ENCODE results near the gene PHACTR4.
A peak's percentile ranks its signal among the peaks of the same experiment; 100 is the strongest.
"Not testable (repeated sequence)": the region's sequence is repeated elsewhere in the genome, so short reads cannot be mapped to it uniquely, and the experiment has no call there.

The PHACTR4 gene

DNA sequence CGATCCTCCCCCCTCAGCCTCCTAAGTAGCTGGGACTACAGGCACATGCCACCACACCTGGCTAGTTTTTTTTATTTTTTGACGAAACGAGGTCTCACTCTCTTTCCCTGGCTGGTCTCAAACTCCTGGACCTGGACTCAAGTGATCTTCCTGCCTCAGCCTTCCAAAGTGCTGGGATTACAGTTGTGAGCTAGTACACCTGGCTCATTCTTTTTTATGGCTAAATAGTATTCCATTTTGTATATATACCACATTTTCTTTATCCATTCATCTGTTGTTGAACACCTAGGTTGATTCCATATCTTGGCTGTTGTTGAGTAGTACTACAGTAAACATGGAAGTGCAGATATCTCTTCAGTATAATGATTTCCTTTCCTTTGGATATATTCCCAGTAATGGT lies 74.0 kb downstream of the PHACTR4 start:
- no peak overlapping the region for H3K4me2 ChIP-seq (ENCODE audit: low read length, poor library complexity, severe bottlenecking)
- H3K4ac ChIP-seq (ENCODE audit: low read depth in 1 of 2, low read length in 2 of 2): no peak overlapping the region
- H3K9me3 ChIP-seq (ENCODE audit: control insufficient read depth, low read length): no peaks in the 10 kb centered on the region
- no peak overlapping the region for H2BK5ac ChIP-seq (ENCODE audit: low read depth, low read length, poor library complexity, severe bottlenecking)
- no peak overlapping the region for H3K27ac ChIP-seq (ENCODE audit: low read length, poor library complexity, severe bottlenecking)
- no peak overlapping the region for H2BK120ac ChIP-seq (ENCODE audit: low read depth, low read length)
- H3K27me3 ChIP-seq (ENCODE audit: control insufficient read depth in 1 of 2, insufficient read depth in 1 of 2, low read length in 2 of 2): no peaks in the 10 kb centered on the region
- peak overlapping the region; percentile 52 for H2BK15ac ChIP-seq (ENCODE audit: low read depth, poor library complexity, severe bottlenecking)
- no peak overlapping the region for H3K9ac ChIP-seq (ENCODE audit: low read length)
- no peak for DNase-seq
- WGBS: 67% methylated on average over 3 of the region's 3 CpGs
- H3K4me3 ChIP-seq (ENCODE audit: insufficient read depth in 1 of 2, low read depth in 1 of 2, low read length in 2 of 2): no peak overlapping the region
- H4K91ac ChIP-seq (ENCODE audit: low read length): no peak overlapping the region
- no peak overlapping the region for H2AK5ac ChIP-seq (ENCODE audit: low read length, severe bottlenecking)
- H3K23ac ChIP-seq (ENCODE audit: low read length in 2 of 2): no peak overlapping the region
- H2AFZ ChIP-seq (ENCODE audit: low read depth, low read length): no peak overlapping the region
- no peak overlapping the region for H3K18ac ChIP-seq (ENCODE audit: low read depth in 1 of 2, low read length in 2 of 2)
- H3K4me1 ChIP-seq (ENCODE audit: control insufficient read depth, insufficient read depth, low read depth, low read length): no peaks in the 10 kb centered on the region
- peaks cover 10% of the 10 kb centered on the region for H3K79me1 ChIP-seq (replicated peaks; ENCODE audit: low read length, poor library complexity, severe bottlenecking)
- no peaks in the 10 kb centered on the region for H3K36me3 ChIP-seq (ENCODE audit: control insufficient read depth in 1 of 2, insufficient read depth in 2 of 2, low read depth in 1 of 2, low read length in 2 of 2)
- no peak overlapping the region for H2BK12ac ChIP-seq (ENCODE audit: low read length in 2 of 2)
- no peak overlapping the region for H4K8ac ChIP-seq (ENCODE audit: low read length)
- no peak overlapping the region for H3K14ac ChIP-seq (ENCODE audit: low read length in 2 of 2)

DNA sequence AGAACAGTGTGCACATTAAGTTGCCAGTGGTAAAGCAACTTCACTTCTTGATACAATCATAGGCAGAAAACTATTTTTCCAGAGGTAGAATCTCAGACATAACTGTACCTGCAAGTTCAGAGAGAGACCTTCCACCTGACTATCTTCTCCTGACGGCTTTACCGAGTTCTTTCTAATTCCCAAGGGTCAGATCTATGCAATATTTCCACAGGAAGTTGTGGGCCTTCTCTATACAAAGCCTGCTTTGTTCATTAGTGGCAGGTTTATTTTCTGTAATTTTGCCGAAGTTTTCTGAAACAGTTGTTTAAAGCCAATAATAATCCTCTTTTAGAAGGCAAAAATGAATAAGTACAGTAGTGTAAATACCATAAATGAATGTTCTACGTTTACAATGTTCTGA lies 78.1 kb downstream of the PHACTR4 start:
- Histone ChIP-seq H2BK15ac (ENCODE audit: low read depth, poor library complexity, severe bottlenecking) (no peak overlapping the region), H3K9ac (ENCODE audit: low read length) (no peak overlapping the region), H2BK120ac (ENCODE audit: low read depth, low read length) (no peak overlapping the region)

DNA sequence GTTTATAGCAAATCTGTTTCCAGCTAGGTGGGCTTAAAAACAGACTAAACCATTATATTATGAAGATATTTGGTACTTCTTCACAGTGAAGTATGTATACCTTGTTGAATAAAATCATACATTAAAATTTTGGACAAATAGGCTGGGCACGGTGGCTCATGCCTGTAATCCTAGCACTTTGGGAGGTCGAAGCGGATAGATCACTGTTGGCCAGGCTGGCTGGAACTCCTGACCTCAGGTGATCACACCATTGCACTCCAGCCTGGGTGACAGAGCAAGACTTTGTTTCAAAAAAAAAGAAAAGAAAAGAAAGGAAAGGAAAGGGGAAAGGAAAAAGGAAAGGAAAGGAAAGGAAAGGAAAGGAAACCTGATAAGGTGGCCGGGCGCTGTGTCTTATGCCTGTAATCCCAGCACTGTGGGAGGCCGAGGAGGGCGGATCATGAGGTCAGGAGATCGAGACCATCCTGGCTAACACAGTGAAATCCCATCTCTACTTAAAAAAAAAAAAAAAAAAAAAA lies 78.6 kb downstream of the PHACTR4 start:
- 98% methylated on average over 5 of the region's 8 CpGs for WGBS
- not testable (repeated sequence) for H2BK120ac ChIP-seq (ENCODE audit: low read depth, low read length); H3K27me3 ChIP-seq (ENCODE audit: control insufficient read depth in 1 of 2, insufficient read depth in 1 of 2, low read length in 2 of 2); H2BK5ac ChIP-seq (ENCODE audit: low read depth, low read length, poor library complexity, severe bottlenecking); H2AK5ac ChIP-seq (ENCODE audit: low read length, severe bottlenecking); H3K36me3 ChIP-seq (ENCODE audit: control insufficient read depth in 1 of 2, insufficient read depth in 2 of 2, low read depth in 1 of 2, low read length in 2 of 2); H3K4me1 ChIP-seq (ENCODE audit: control insufficient read depth, insufficient read depth, low read depth, low read length); H2AFZ ChIP-seq (ENCODE audit: low read depth, low read length); DNase-seq; H4K91ac ChIP-seq (ENCODE audit: low read length); H3K4me2 ChIP-seq (ENCODE audit: low read length, poor library complexity, severe bottlenecking); H3K23ac ChIP-seq (ENCODE audit: low read length in 2 of 2); H3K14ac ChIP-seq (ENCODE audit: low read length in 2 of 2); H3K18ac ChIP-seq (ENCODE audit: low read depth in 1 of 2, low read length in 2 of 2); H4K8ac ChIP-seq (ENCODE audit: low read length); H2BK12ac ChIP-seq (ENCODE audit: low read length in 2 of 2); H3K9ac ChIP-seq (ENCODE audit: low read length); H3K4ac ChIP-seq (ENCODE audit: low read depth in 1 of 2, low read length in 2 of 2); H2BK15ac ChIP-seq (ENCODE audit: low read depth, poor library complexity, severe bottlenecking); H3K27ac ChIP-seq (ENCODE audit: low read length, poor library complexity, severe bottlenecking); H3K9me3 ChIP-seq (ENCODE audit: control insufficient read depth, low read length); H3K4me3 ChIP-seq (ENCODE audit: insufficient read depth in 1 of 2, low read depth in 1 of 2, low read length in 2 of 2)
- H3K79me1 ChIP-seq (replicated peaks; ENCODE audit: low read length, poor library complexity, severe bottlenecking): peaks cover 18% of the 10 kb centered on the region

More for the DNA sequence above, 78.1 kb downstream of the PHACTR4 start:
- H2BK5ac ChIP-seq (ENCODE audit: low read depth, low read length, poor library complexity, severe bottlenecking): no peak overlapping the region
- no peaks in the 10 kb centered on the region for H3K9me3 ChIP-seq (ENCODE audit: control insufficient read depth, low read length)
- no peak overlapping the region for H3K27ac ChIP-seq (ENCODE audit: low read length, poor library complexity, severe bottlenecking)
- no peak overlapping the region for H3K4ac ChIP-seq (ENCODE audit: low read depth in 1 of 2, low read length in 2 of 2)
- peaks cover 18% of the 10 kb centered on the region for H3K79me1 ChIP-seq (replicated peaks; ENCODE audit: low read length, poor library complexity, severe bottlenecking)
- no peak overlapping the region for H2AFZ ChIP-seq (ENCODE audit: low read depth, low read length)
- H3K23ac ChIP-seq (ENCODE audit: low read length in 2 of 2): no peak overlapping the region
- H3K14ac ChIP-seq (ENCODE audit: low read length in 2 of 2): no peak overlapping the region
- H3K27me3 ChIP-seq (ENCODE audit: control insufficient read depth in 1 of 2, insufficient read depth in 1 of 2, low read length in 2 of 2): no peaks in the 10 kb centered on the region
- no peak overlapping the region for H2AK5ac ChIP-seq (ENCODE audit: low read length, severe bottlenecking)
- H3K18ac ChIP-seq (ENCODE audit: low read depth in 1 of 2, low read length in 2 of 2): no peak overlapping the region
- no peak overlapping the region for H3K4me2 ChIP-seq (ENCODE audit: low read length, poor library complexity, severe bottlenecking)
- peaks cover 3% of the 10 kb centered on the region for H3K4me1 ChIP-seq (ENCODE audit: control insufficient read depth, insufficient read depth, low read depth, low read length)
- no peak overlapping the region for H3K4me3 ChIP-seq (ENCODE audit: insufficient read depth in 1 of 2, low read depth in 1 of 2, low read length in 2 of 2)
- H3K36me3 ChIP-seq (ENCODE audit: control insufficient read depth in 1 of 2, insufficient read depth in 2 of 2, low read depth in 1 of 2, low read length in 2 of 2): peaks cover 0 to 6% of the 10 kb centered on the region in 2 experiments
- H2BK12ac ChIP-seq (ENCODE audit: low read length in 2 of 2): no peak overlapping the region
- 89% methylated on average over 1 of the region's 4 CpGs for WGBS
- H4K8ac ChIP-seq (ENCODE audit: low read length): no peak overlapping the region
- no peak for DNase-seq
- H4K91ac ChIP-seq (ENCODE audit: low read length): no peak overlapping the region

DNA sequence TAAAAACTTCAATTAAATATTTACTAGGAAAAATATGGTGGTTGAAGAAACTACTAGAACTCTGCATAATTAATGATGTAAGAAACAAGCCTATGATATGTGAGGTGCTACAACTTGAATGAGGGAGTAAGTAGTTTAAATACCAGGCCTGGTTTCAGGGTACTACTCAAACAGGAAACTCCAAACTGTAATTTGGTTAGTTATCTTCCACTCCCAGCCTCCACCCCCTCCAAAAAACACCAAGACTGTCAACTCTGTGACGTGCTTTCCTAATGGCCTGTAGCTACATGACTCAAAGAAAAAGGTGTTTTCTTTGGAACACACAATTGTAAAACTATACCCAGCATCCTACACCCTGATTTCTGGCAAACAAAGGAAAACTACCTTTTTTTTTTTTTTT lies 80.4 kb downstream of the PHACTR4 start:
- no peak overlapping the region for H3K4me3 ChIP-seq (ENCODE audit: insufficient read depth in 1 of 2, low read depth in 1 of 2, low read length in 2 of 2)
- no peak overlapping the region for H2AK5ac ChIP-seq (ENCODE audit: low read length, severe bottlenecking)
- DNase-seq: no peak
- no peak overlapping the region for H3K18ac ChIP-seq (ENCODE audit: low read depth in 1 of 2, low read length in 2 of 2)
- H3K9me3 ChIP-seq (ENCODE audit: control insufficient read depth, low read length): no peaks in the 10 kb centered on the region
- peaks cover 21% of the 10 kb centered on the region for H3K79me1 ChIP-seq (replicated peaks; ENCODE audit: low read length, poor library complexity, severe bottlenecking)
- H3K27me3 ChIP-seq (ENCODE audit: control insufficient read depth in 1 of 2, insufficient read depth in 1 of 2, low read length in 2 of 2): no peaks in the 10 kb centered on the region
- WGBS: 86% methylated on average over 1 of the region's 1 CpG
- H3K4me1 ChIP-seq (ENCODE audit: control insufficient read depth, insufficient read depth, low read depth, low read length): peaks cover 3% of the 10 kb centered on the region
- H4K8ac ChIP-seq (ENCODE audit: low read length): no peak overlapping the region
- H2BK15ac ChIP-seq (ENCODE audit: low read depth, poor library complexity, severe bottlenecking): no peak overlapping the region
- H2BK5ac ChIP-seq (ENCODE audit: low read depth, low read length, poor library complexity, severe bottlenecking): no peak overlapping the region
- no peak overlapping the region for H3K9ac ChIP-seq (ENCODE audit: low read length)
- H3K14ac ChIP-seq (ENCODE audit: low read length in 2 of 2): no peak overlapping the region
- H3K4ac ChIP-seq (ENCODE audit: low read depth in 1 of 2, low read length in 2 of 2): no peak overlapping the region
- H3K27ac ChIP-seq (ENCODE audit: low read length, poor library complexity, severe bottlenecking): no peak overlapping the region
- no peak overlapping the region for H2AFZ ChIP-seq (ENCODE audit: low read depth, low read length)
- H3K4me2 ChIP-seq (ENCODE audit: low read length, poor library complexity, severe bottlenecking): no peak overlapping the region
- H3K23ac ChIP-seq (ENCODE audit: low read length in 2 of 2): no peak overlapping the region
- peaks cover 0 to 6% of the 10 kb centered on the region in 2 experiments for H3K36me3 ChIP-seq (ENCODE audit: control insufficient read depth in 1 of 2, insufficient read depth in 2 of 2, low read depth in 1 of 2, low read length in 2 of 2)
- H2BK12ac ChIP-seq (ENCODE audit: low read length in 2 of 2): no peak overlapping the region
- no peak overlapping the region for H4K91ac ChIP-seq (ENCODE audit: low read length)
- no peak overlapping the region for H2BK120ac ChIP-seq (ENCODE audit: low read depth, low read length)

All from mesenchymal stem cell (in vitro differentiated cells and primary cell).